K562 (cell line): ENCODE measurements around the gene ITPRIP. TPM values are rescaled to one million over a fixed set of nuclear protein-coding genes. Genes with fewer than 3 reads are reported as not detected.

Experiments
- ATAC-seq: fragments of 200-7000 bp; cut with Tn5 transposase; 3 replicates; pipeline ENCODE4 v1.9.1; 2020; ENCODE audit warnings: moderate library complexity
- BruUV-seq: library from RNA; stranded (reverse); fragments of 400-500 nt; replicated peaks from 2 replicates; lab custom pipeline; 2021; lab: Mats Ljungman, UMichigan
- CTCF ChIA-PET: fragments of 300-600 bp; formaldehyde crosslinking; extraction: SDS; loops from one replicate; lab custom pipeline; 2021; ENCODE audit warnings: low intra/inter-chr PET ratio; lab: Yijun Ruan, JAX
- POLR2A ChIA-PET: fragments of 300-600, 350-650 bp; sonication (Branson Sonifier 250); formaldehyde crosslinking; extraction: SDS; loops from one replicate; lab custom pipeline; 2021; ENCODE audit warnings: antibody characterized with exemption, inconsistent platforms; lab: Yijun Ruan, JAX
- DNase-seq, 4 experiments: peaks; one replicate each; pipeline versions ENCODE4 v3.0.0 to v3.0.0-alpha.2; 2011 to 2018; ENCODE audit warnings: low spot score in 3 of 4, mixed read lengths in 3 of 4; ENCODE audit errors: extremely low read depth in 1 of 4
- FAIRE-seq: peaks from 2 replicates; lab custom pipeline; 2011; peaks lifted over from hg19 to GRCh38; lab: Jason Lieb, UNC
- H2AFZ ChIP-seq: 2 replicates; pipeline ENCODE4 v1.6.0; 2011; ENCODE audit warnings: low read depth, low read length, control low read depth, inconsistent platforms
- H3K27ac ChIP-seq: fragments of 200-600 bp; 3 replicates; pipeline ENCODE4 v1.8.0; 2011; ENCODE audit warnings: low read depth, mild to moderate bottlenecking, control low read depth, inconsistent platforms, low read length, moderate library complexity, mixed read lengths; ENCODE audit errors: extremely low read depth
- H3K27me3 ChIP-seq, 2 experiments: fragments of 300-600 bp in 1 of 2; 2 replicates in 1 of 2; 3 replicates in 1 of 2; pipeline versions ENCODE4 v1.6.0 to v1.8.0; 2011; ENCODE audit warnings: inconsistent platforms in 2 of 2, low read length in 2 of 2, mild to moderate bottlenecking in 1 of 2, mixed read lengths in 1 of 2, moderate library complexity in 1 of 2; ENCODE audit not compliant: control insufficient read depth in 2 of 2, insufficient read depth in 2 of 2
- H3K36me3 ChIP-seq: fragments of 300-600 bp; 3 replicates; pipeline ENCODE4 v1.8.0; 2011; ENCODE audit warnings: mild to moderate bottlenecking, low read length, inconsistent platforms; ENCODE audit not compliant: control insufficient read depth, insufficient read depth
- H3K4me1 ChIP-seq, 2 experiments: fragments of 200-600 bp in 1 of 2; replicated peaks in 1 of 2; 2 replicates in 1 of 2; 3 replicates in 1 of 2; pipeline versions ENCODE4 v1.5.1 to v1.8.0; 2011; ENCODE audit warnings: inconsistent platforms in 2 of 2, low read length in 2 of 2, mild to moderate bottlenecking in 1 of 2, mixed read lengths in 1 of 2, moderate library complexity in 1 of 2; ENCODE audit not compliant: control insufficient read depth in 2 of 2, insufficient read depth in 2 of 2
- H3K4me2 ChIP-seq: 2 replicates; pipeline ENCODE4 v1.6.1; 2011; ENCODE audit warnings: low read length, control low read depth, inconsistent platforms, mixed read lengths; ENCODE audit not compliant: insufficient read depth
- H3K4me3 ChIP-seq: fragments of 200-600 bp; sonication (generic), shearing (Covaris generic); 2 replicates; pipeline ENCODE4 v1.5.1; 2016; ENCODE audit warnings: control low read depth, inconsistent platforms
- H3K79me2 ChIP-seq: fragments of 200-600 bp; 3 replicates; pipeline ENCODE4 v1.8.0; 2011; ENCODE audit warnings: low read length, inconsistent platforms; ENCODE audit not compliant: control insufficient read depth, insufficient read depth
- H3K9ac ChIP-seq, 2 experiments: 2 replicates each; pipeline versions ENCODE4 v1.6.0 to v1.6.1; 2011; ENCODE audit warnings: low read depth in 2 of 2, low read length in 2 of 2, control low read depth in 1 of 2, inconsistent platforms in 1 of 2, mild to moderate bottlenecking in 1 of 2, mixed read lengths in 1 of 2; ENCODE audit not compliant: insufficient read depth in 1 of 2
- H3K9me1 ChIP-seq: one replicate; pipeline ENCODE4 v1.6.0; 2011; ENCODE audit warnings: inconsistent platforms, mild to moderate bottlenecking, low read length, moderate library complexity; ENCODE audit not compliant: control insufficient read depth, insufficient read depth
- H3K9me3 ChIP-seq: replicated peaks from 2 replicates; pipeline ENCODE4 v1.5.1; 2011; ENCODE audit warnings: low read depth, low read length, inconsistent platforms; ENCODE audit not compliant: control insufficient read depth, insufficient read depth
- H4K20me1 ChIP-seq: replicated peaks from 2 replicates; pipeline ENCODE4 v1.6.1; 2011; ENCODE audit warnings: low read length, inconsistent platforms, mixed read lengths; ENCODE audit not compliant: control insufficient read depth, insufficient read depth
- BCOR ChIP-seq: fragments of 450-650 bp; IDR thresholded peaks from 2 replicates; pipeline ENCODE4 v1.6.1; 2016
- ESRRA ChIP-seq: fragments of 450-650 bp; IDR thresholded peaks from 2 replicates; pipeline ENCODE4 v1.6.1; 2014; ENCODE audit warnings: low read depth, mild to moderate bottlenecking, moderate library complexity, borderline replicate concordance
- FOXM1 ChIP-seq, 2 experiments: fragments of 450-650 bp in 1 of 2; sonication (generic) in 1 of 2; formaldehyde crosslinking in 1 of 2; IDR thresholded peaks; 2 replicates each; pipeline versions ENCODE4 v1.6.1 to v1.9.0; 2017 to 2022; ENCODE audit warnings: low read depth in 2 of 2, mild to moderate bottlenecking in 2 of 2, missing genetic modification reagents in 1 of 2, moderate library complexity in 1 of 2
- HDAC2 ChIP-seq: fragments of 450-650 bp; IDR thresholded peaks from 2 replicates; pipeline ENCODE4 v1.6.1; 2016; ENCODE audit warnings: mild to moderate bottlenecking
- HDAC6 ChIP-seq: IDR thresholded peaks from 2 replicates; pipeline ENCODE4 v1.6.1; 2012; ENCODE audit warnings: low read depth, mild to moderate bottlenecking, control low read depth, inconsistent platforms, low read length, moderate library complexity
- KLF10 ChIP-seq: fragments of 250-450 bp; sonication (Bioruptor Pico); IDR thresholded peaks from 2 replicates; pipeline ENCODE4 v1.6.1; 2021; ENCODE audit warnings: matching md5 sums
- LARP7 ChIP-seq: fragments of 450-650 bp; IDR thresholded peaks from 2 replicates; pipeline ENCODE4 v1.6.1; 2016
- MAZ ChIP-seq, 2 experiments: fragments of 450-650 bp in 1 of 2; sonication (generic) in 1 of 2; formaldehyde crosslinking; IDR thresholded peaks in 1 of 2; conservative IDR thresholded peaks in 1 of 2; 2 replicates each; pipeline versions ENCODE4 v1.4.0 to v1.5.0; 2020; ENCODE audit warnings: mild to moderate bottlenecking in 1 of 2, missing genetic modification reagents in 1 of 2
- MCM5 ChIP-seq: fragments of 450-650 bp; IDR thresholded peaks from 2 replicates; pipeline ENCODE4 v1.6.1; 2016; ENCODE audit warnings: low read depth
- RAD21 ChIP-seq, 2 experiments: fragments of 250-450 bp in 1 of 2; fragments of 450-650 bp in 1 of 2; sonication (Bioruptor Pico) in 1 of 2; formaldehyde crosslinking in 1 of 2; IDR thresholded peaks in 1 of 2; conservative IDR thresholded peaks in 1 of 2; 2 replicates each; pipeline versions ENCODE4 v1.4.0 to v1.8.0; 2020 to 2022; ENCODE audit warnings: mild to moderate bottlenecking in 2 of 2, moderate library complexity in 1 of 2
- RBM17 ChIP-seq: fragments of 200-400 bp; formaldehyde crosslinking; IDR thresholded peaks from 2 replicates; pipeline ENCODE4 v1.6.1; 2017; ENCODE audit warnings: low read depth, mild to moderate bottlenecking, low read length, borderline replicate concordance
- ZBTB8A ChIP-seq: fragments of 450-650 bp; IDR thresholded peaks from 2 replicates; pipeline ENCODE4 v1.6.1; 2018; ENCODE audit warnings: mild to moderate bottlenecking, moderate library complexity; ENCODE audit not compliant: partially characterized antibody
- ZFP1 ChIP-seq: fragments of 450-650 bp; formaldehyde crosslinking; IDR thresholded peaks from 2 replicates; pipeline ENCODE4 v1.4.0; 2020; ENCODE audit warnings: mild to moderate bottlenecking, mixed read lengths
- ZNF143 ChIP-seq: sonication (generic); formaldehyde crosslinking; IDR thresholded peaks from 2 replicates; pipeline ENCODE4 v1.9.0; 2022; ENCODE audit warnings: mild to moderate bottlenecking, missing genetic modification reagents
- ZNF41 ChIP-seq: fragments of 250-450 bp; sonication (Bioruptor Pico); conservative IDR thresholded peaks from 2 replicates; pipeline ENCODE4 v1.4.0; 2020; ENCODE audit warnings: mild to moderate bottlenecking
- ZNF766 ChIP-seq: fragments of 200-800 bp; sonication (Bioruptor generic); conservative IDR thresholded peaks from 2 replicates; pipeline ENCODE4 v1.6.1; 2016; ENCODE audit warnings: missing genetic modification characterization, missing compliant biosample characterization
- WGBS: fragments of 100-300 bp; shearing (Covaris generic); methylation state at CpG from one replicate; pipeline ENCODE4 v1.1.6; 2016; ENCODE audit warnings: low coverage, mixed read lengths; ENCODE audit not compliant: insufficient coverage; ENCODE audit errors: missing lambda C conversion rate; 5-methylcytosine and 5-hydroxymethylcytosine counted together
- in situ Hi-C: fragments of 300-500 bp; cut with MboI; formaldehyde crosslinking; loops from 4 replicates; pipeline ENCODE4 v1.15.0; 2018; ENCODE audit warnings: inconsistent platforms, mixed read lengths
- intact Hi-C: fragments of 100-400 bp; cut with micrococcal nuclease; formaldehyde crosslinking; loops from 2 replicates; pipeline ENCODE4 v1.14.2; 2022
- polyA plus RNA-seq, 8 experiments: library from polyadenylated mRNA; depleted of rRNA in 4 of 8; stranded (reverse) in 5 of 8; unstranded in 3 of 8; fragments of >200 nt; fragmentation: Nextera tagmentation in 2 of 8; fragmentation: Illumina TruSeq in 1 of 8; extraction: Ambion mirVana in 2 of 8; extraction: Trizol in 1 of 8; gene quantifications; 2 replicates each; pipeline versions ENCODE4 v1.2.1 to v1.2.3, GENCODE V29; 2011 to 2014; ENCODE audit warnings: inconsistent platforms in 1 of 8, missing spikeins in 1 of 8
- total RNA-seq, 7 experiments: library from RNA; depleted of rRNA in 6 of 7; stranded (reverse); fragments of >200 nt in 6 of 7; fragmentation: Illumina TruSeq in 2 of 7; extraction: Trizol in 2 of 7; gene quantifications; 2 replicates each; pipeline versions ENCODE4 v1.2.1 to v1.2.3, GENCODE V29; 2011 to 2021; ENCODE audit warnings: low replicate concordance in 1 of 7

The ITPRIP gene
- total and polyA plus RNA-seq, 9 of the 15 experiments (the other 6 are each of a cell fraction or from before 2014, with no cell fraction given), result 4.4 to 28.5 (median 10.9) TPM

GRCh38 chr10:104328646-104328895 lies 9.7 kb downstream of the ITPRIP start:
- peak overlapping the region; percentile 22; the same call in 1 of the 3 replicates for H3K27ac ChIP-seq
- peaks cover 19% of the 10 kb centered on the region for H3K9me1 ChIP-seq
- intact Hi-C loops, result no loop called here
- no peaks in the 10 kb centered on the region for H3K9me3 ChIP-seq
- no peak for FAIRE-seq
- H3K4me3 ChIP-seq, result no peak overlapping the region
- no peak overlapping the region for H2AFZ ChIP-seq
- no peak for ATAC-seq
- WGBS, result 33% methylated on average over 1 of the region's 3 CpGs
- peaks cover 73% of the 10 kb centered on the region for H4K20me1 ChIP-seq
- 0 out of 2 replicates have a peak overlapping the region, but pooled peaks have one; percentile 70 for H3K4me2 ChIP-seq
- POLR2A ChIA-PET, result interaction anchor here (1.3 kb wide), 1 partner anchor 17 kb away, joined by 7 read pairs; no protein-coding TSS in a partner anchor
- H3K27me3 ChIP-seq, result no peaks in the 10 kb centered on the region
- peaks cover 84% of the 10 kb centered on the region for H3K36me3 ChIP-seq
- H3K79me2 ChIP-seq, result peaks cover 100% of the 10 kb centered on the region
- DNase-seq, result no peak
- H3K9ac ChIP-seq, result peak overlapping the region in 1 of 2 experiments; percentile 79; a peak in 2 of 4 replicates
- in situ Hi-C loops, result no loop called here
- no TSS peak for BruUV-seq
- CTCF ChIA-PET, result no interaction called here
- no peak for TF ChIP-seq ZNF766 (CRISPR knock-in tag)
- no peak for TF ChIP-seq ESRRA
- TF ChIP-seq RAD21 (CRISPR knock-in tag; conservative IDR thresholded peaks at IDR 0.05 in 1 of 2, IDR thresholded peaks at IDR 0.05 in 1 of 2), result no peak
- TF ChIP-seq FOXM1 (IDR thresholded peaks at IDR 0.05; ENCODE audit: low read depth), result no peak
- no peak for TF ChIP-seq FOXM1 (CRISPR knock-in tag; IDR thresholded peaks at IDR 0.05; ENCODE audit: low read depth)
- no peak for TF ChIP-seq ZFP1 (CRISPR knock-in tag)
- no peak for TF ChIP-seq HDAC2
- no peak for TF ChIP-seq BCOR
- no peak for TF ChIP-seq KLF10 (CRISPR knock-in tag)
- TF ChIP-seq LARP7, result no peak
- no peak for TF ChIP-seq MCM5
- TF ChIP-seq ZNF143, result no peak
- no peak for TF ChIP-seq ZNF41 (CRISPR knock-in tag)
- no peak for TF ChIP-seq MAZ (CRISPR knock-in tag; conservative IDR thresholded peaks at IDR 0.05 in 1 of 2, IDR thresholded peaks at IDR 0.05 in 1 of 2)
- TF ChIP-seq HDAC6, result no peak
- TF ChIP-seq RBM17, result no peak
- no peak for TF ChIP-seq ZBTB8A
- peaks cover 58 to 61% of the 10 kb centered on the region in 2 experiments for H3K4me1 ChIP-seq
